Gastrocnemius medialis (tissue), 4 donors: ENCODE data around the gene CMPK1.

Experiments used
- CTCF ChIP-seq, 5 experiments: fragments of 450-650 bp in 3 of 5; fragments of 200-600 bp in 2 of 5; sonication (generic) in 2 of 5; IDR thresholded peaks in 4 of 5; conservative IDR thresholded peaks in 1 of 5; 1 replicate in 4 of 5; 2 replicates in 1 of 5; pipeline ENCODE4 v1.5.1; 2016 to 2019; ENCODE audit warnings: antibody characterized with exemption in 5 of 5, mild to moderate bottlenecking in 3 of 5, moderate library complexity in 3 of 5
- POLR2A ChIP-seq, 2 donors: fragments of 450-650 bp; IDR thresholded peaks; one replicate each; pipeline ENCODE4 v1.6.1; 2017; ENCODE audit warnings: antibody characterized with exemption in 2 of 2, mild to moderate bottlenecking in 2 of 2, moderate library complexity in 2 of 2

GRCh38 chr1:47348246-47348645, 14.7 kb downstream of the CMPK1 start:
- TF ChIP-seq CTCF (IDR thresholded peaks at IDR 0.05 in 4 of 5, conservative IDR thresholded peaks at IDR 0.05 in 1 of 5) (no peak), POLR2A (IDR thresholded peaks at IDR 0.05) (no peak)
